ENCODE results near the gene ZNF566. TPM values are rescaled to one million over a fixed set of nuclear protein-coding genes. Genes with fewer than 3 reads are reported as not detected.

ZNF566 gene
- total and polyA plus RNA-seq, 2 of the 13 experiments (the other 11 are each of a cell fraction or from before 2014, with no cell fraction given) = 4.8 to 13.7 TPM

- TF ChIP-seq ZXDC (CRISPR knock-in tag; IDR thresholded peaks at IDR 0.05) (no peak), ZNF142 (CRISPR knock-in tag; IDR thresholded peaks at IDR 0.05) (0 out of 2 replicates have a peak, but pooled peaks have one; percentile 13), ZNF101 (CRISPR knock-in tag; IDR thresholded peaks at IDR 0.05; ENCODE audit: borderline replicate concordance, low read depth) (no peak), NCOR1 (IDR thresholded peaks at IDR 0.05; ENCODE audit: borderline replicate concordance, low read length) (no peak), YY1 (IDR thresholded peaks at IDR 0.05; ENCODE audit: insufficient read depth, insufficient replicate concordance, low read depth, low read length) (peak; percentile 28), ZBTB20 (CRISPR knock-in tag; IDR thresholded peaks at IDR 0.05; ENCODE audit: borderline replicate concordance, low read depth) (0 out of 2 replicates have a peak, but pooled peaks have one; percentile 34), POGK (CRISPR knock-in tag; conservative IDR thresholded peaks at IDR 0.05) (peak; percentile 56; the same call in 1 of the 2 replicates), ARID4A (CRISPR knock-in tag; IDR thresholded peaks at IDR 0.05; ENCODE audit: borderline replicate concordance) (peak; percentile 79; the same call in 1 of the 2 replicates), MAZ (IDR thresholded peaks at IDR 0.05; ENCODE audit: borderline replicate concordance, low read depth, low read length) (no peak), MAZ (CRISPR knock-in tag; IDR thresholded peaks at IDR 0.05; ENCODE audit: low read depth) (no peak)
Observed at GRCh38 chr19:36418287-36419001, 70.9 kb downstream of the ZNF566 start, which contains the start of gene ZFP82 (continued).
